Aorta (tissue), 5 donors: ENCODE measurements around the gene SESN1. TPM values are rescaled to one million over a fixed set of nuclear protein-coding genes. Genes with fewer than 3 reads are reported as not detected.
"Not testable (repeated sequence)": the region's sequence is repeated elsewhere in the genome, so short reads cannot be mapped to it uniquely, and the experiment has no call there.

Experiments used
- ATAC-seq: fragments of 200-7000 bp; cut with Tn5 transposase; one replicate; pipeline ENCODE4 v1.9.1; 2022; ENCODE audit warnings: moderate library complexity; ENCODE audit not compliant: low FRiP score
- DNase-seq, 2 donors: peaks; one replicate each; pipeline ENCODE4 v3.0.0-alpha.2; 2020
- H3K27ac ChIP-seq, 2 donors: one replicate each; pipeline ENCODE4 v1.5.1; 2013; ENCODE audit warnings: low read length in 2 of 2, mild to moderate bottlenecking in 2 of 2, moderate library complexity in 2 of 2, control low read depth in 1 of 2, inconsistent platforms in 1 of 2, low read depth in 1 of 2
- H3K27me3 ChIP-seq, 2 donors: one replicate each; pipeline ENCODE4 v1.6.1; 2013; ENCODE audit warnings: control low read depth in 1 of 2, low read length in 1 of 2, mild to moderate bottlenecking in 1 of 2, moderate library complexity in 1 of 2; ENCODE audit not compliant: insufficient read depth in 2 of 2, control insufficient read depth in 1 of 2
- H3K36me3 ChIP-seq, 2 donors: one replicate each; pipeline ENCODE4 v1.6.1; 2013; ENCODE audit warnings: control low read depth in 1 of 2, low read length in 1 of 2, mild to moderate bottlenecking in 1 of 2; ENCODE audit not compliant: insufficient read depth in 2 of 2, control insufficient read depth in 1 of 2
- H3K4me1 ChIP-seq, 2 donors: one replicate each; pipeline ENCODE4 v1.6.1; 2013; ENCODE audit warnings: low read length in 2 of 2, control low read depth in 1 of 2, mild to moderate bottlenecking in 1 of 2, moderate library complexity in 1 of 2; ENCODE audit not compliant: insufficient read depth in 2 of 2, control insufficient read depth in 1 of 2
- H3K4me3 ChIP-seq, 2 donors: one replicate each; pipeline ENCODE4 v1.5.1; 2013; ENCODE audit warnings: low read length in 2 of 2, control low read depth in 1 of 2, mild to moderate bottlenecking in 1 of 2
- H3K9me3 ChIP-seq: one replicate; pipeline ENCODE4 v1.6.1; 2013; ENCODE audit warnings: mild to moderate bottlenecking, low read length; ENCODE audit not compliant: control insufficient read depth
- WGBS, 2 donors: extraction: QIAGEN DNeasy Blood & Tissue Kit; methylation state at CpG; one replicate each; pipeline ENCODE4 v1.1.7; 2013; 5-methylcytosine and 5-hydroxymethylcytosine counted together
- intact Hi-C, 2 donors: fragments of 100-400 bp; cut with DNase I; formaldehyde crosslinking; loops; one replicate each; pipeline versions ENCODE4 v1.14.2 to v1.15.0; 2022
- long read RNA-seq, 2 donors: library from polyadenylated mRNA; unstranded; transcript quantifications; one replicate each; pipeline ENCODE4 v2.0.0, GENCODE V29; 2020 to 2021
- polyA plus RNA-seq, 2 donors: library from polyadenylated mRNA; stranded (reverse); fragments of 200-250 nt; gene quantifications; one replicate each; pipeline ENCODE4 v1.2.3, GENCODE V29; 2013
- total RNA-seq, 2 donors: library from RNA; stranded (reverse); fragmentation: NEBNext Ultra II Directional; extraction: Animal tissue kit (Norgen Biotek cat#: 25700); gene quantifications; one replicate each; pipeline ENCODE4 v1.2.1, GENCODE V29; 2021
- donor health status: healthy with polysubstance abuse.
- donor health status: Bipolar disorder and iron deficiency.
- donor health status: DM: no; HTN: no; CAD: no.
- donor health status: DM: no; HTN: no; CAD: no.
- donor health status: DM: yes; HTN: yes; CAD: no.

Gene SESN1
- total RNA-seq = 10 to 100 TPM; 26.1 to 45.3 TPM
- 10 to 100 TPM; 20.9 to 37.1 TPM for polyA plus RNA-seq
- long read RNA-seq, donor 1, transcript SESN1-202 (10 exons, 2,676 nt) = major isoform, 28 of 45 reads
- long read RNA-seq, donor 1, partial matches to known transcripts = 2 of 45 reads
- long read RNA-seq, donor 1, other reads (novel, unspliced or antisense) = 12 of 45 reads
- long read RNA-seq, donor 2, transcript SESN1-202 (10 exons, 2,676 nt) = major isoform, 17 of 33 reads
- long read RNA-seq, donor 2, partial matches to known transcripts = 2 of 33 reads
- long read RNA-seq, donor 2, other reads (novel, unspliced or antisense) = 12 of 33 reads

- ATAC-seq = peak; percentile 97
- H3K36me3 ChIP-seq = no peaks in the 10 kb centered on the region
- no peaks in the 10 kb centered on the region for H3K9me3 ChIP-seq
- H3K4me3 ChIP-seq = peak within 1 kb of the TSS; percentile 61 to 93
- peak within 1 kb of the TSS; percentile 47 to 84 for H3K27ac ChIP-seq
- H3K4me1 ChIP-seq = peaks cover 2 to 14% of the 10 kb centered on the region in 2 donors
- 0% methylated on average over 39 to 62 of the region's 62 CpGs for WGBS, 2 donors
- intact Hi-C loops = loop anchor here (5.0 to 10.0 kb wide), 2 partner anchors 288 to 290 kb away; partner anchors contain the start of gene CD164 (in 2 of the 2)
- no peaks in the 10 kb centered on the region for H3K27me3 ChIP-seq
- DNase-seq = peak; percentile 97 to 99
Measured at GRCh38 chr6:109094416-109095035, at the start of gene SESN1. TSS of gene SESN1 (minus strand) at chr6:109094846. CDS start at chr6:109094073, 773 bp downstream.

GRCh38 chr6:109143191-109143590, 48.5 kb upstream of the SESN1 start:
- Histone ChIP-seq H3K9me3 (no peaks in the 10 kb centered on the region), H3K36me3 (no peaks in the 10 kb centered on the region), H3K27me3 (no peaks in the 10 kb centered on the region), H3K4me1 (no peaks in the 10 kb centered on the region), H3K27ac (no peak overlapping the region), H3K4me3 (no peak overlapping the region)
- DNase-seq (no peak), ATAC-seq (no peak)
- intact Hi-C loops = no loop called here

GRCh38 chr6:109142067-109142466, 47.4 kb upstream of the SESN1 start:
- intact Hi-C loops, DNase-seq, H3K27me3 ChIP-seq, H3K4me3 ChIP-seq, ATAC-seq, H3K27ac ChIP-seq, H3K9me3 ChIP-seq, H3K36me3 ChIP-seq, H3K4me1 ChIP-seq: not testable (repeated sequence)

- intact Hi-C loops = no loop called here
- Histone ChIP-seq H3K27me3 (no peaks in the 10 kb centered on the region), H3K36me3 (no peaks in the 10 kb centered on the region), H3K9me3 (no peaks in the 10 kb centered on the region), H3K27ac (no peak overlapping the region), H3K4me3 (no peak overlapping the region), H3K4me1 (no peaks in the 10 kb centered on the region)
- ATAC-seq = no peak
- no peak for DNase-seq
- 93 to 94% methylated on average over 6 of the region's 6 CpGs for WGBS, 2 donors
Measured at GRCh38 chr6:109139109-109139508, 44.5 kb upstream of the SESN1 start.

GRCh38 chr6:109136530-109136929, 41.9 kb upstream of the SESN1 start:
- DNase-seq, H3K9me3 ChIP-seq, intact Hi-C loops, ATAC-seq, H3K27ac ChIP-seq, H3K36me3 ChIP-seq, H3K27me3 ChIP-seq, H3K4me3 ChIP-seq, H3K4me1 ChIP-seq: not testable (repeated sequence)
- 99 to 100% methylated on average over 6 of the region's 6 CpGs for WGBS, 2 donors

GRCh38 chr6:109136039-109136438, 41.4 kb upstream of the SESN1 start:
- 94 to 95% methylated on average over 5 to 6 of the region's 6 CpGs for WGBS, 2 donors
- H3K9me3 ChIP-seq, H3K27me3 ChIP-seq, H3K36me3 ChIP-seq, H3K4me3 ChIP-seq, intact Hi-C loops, H3K27ac ChIP-seq, ATAC-seq, DNase-seq, H3K4me1 ChIP-seq: not testable (repeated sequence)

- H3K36me3 ChIP-seq, intact Hi-C loops, H3K4me3 ChIP-seq, H3K4me1 ChIP-seq, DNase-seq, H3K9me3 ChIP-seq, H3K27me3 ChIP-seq, H3K27ac ChIP-seq, ATAC-seq: not testable (repeated sequence)
- WGBS, 2 donors = 96 to 100% methylated on average over 1 of the region's 1 CpG
Measured at GRCh38 chr6:109135600-109135999, 41.0 kb upstream of the SESN1 start.

GRCh38 chr6:109130065-109130464, 35.4 kb upstream of the SESN1 start:
- no peaks in the 10 kb centered on the region for H3K9me3 ChIP-seq
- no peaks in the 10 kb centered on the region for H3K27me3 ChIP-seq
- no peak overlapping the region for H3K4me3 ChIP-seq
- 92 to 95% methylated on average over 3 of the region's 3 CpGs for WGBS, 2 donors
- intact Hi-C loops = no loop called here
- ATAC-seq = no peak
- H3K4me1 ChIP-seq = no peaks in the 10 kb centered on the region
- no peaks in the 10 kb centered on the region for H3K36me3 ChIP-seq
- H3K27ac ChIP-seq = no peak overlapping the region
- no peak for DNase-seq

GRCh38 chr6:109125504-109125903, 30.9 kb upstream of the SESN1 start:
- intact Hi-C loops = no loop called here
- H3K4me1 ChIP-seq = peaks cover 2 to 9% of the 10 kb centered on the region in 2 donors
- no peaks in the 10 kb centered on the region for H3K36me3 ChIP-seq
- H3K27me3 ChIP-seq = no peaks in the 10 kb centered on the region
- no peak overlapping the region for H3K27ac ChIP-seq
- DNase-seq = no peak
- no peaks in the 10 kb centered on the region for H3K9me3 ChIP-seq
- 58 to 67% methylated on average over 3 of the region's 3 CpGs for WGBS, 2 donors
- no peak overlapping the region for H3K4me3 ChIP-seq
- ATAC-seq = no peak
